ENCODE results near the gene C18orf63.

DNA sequence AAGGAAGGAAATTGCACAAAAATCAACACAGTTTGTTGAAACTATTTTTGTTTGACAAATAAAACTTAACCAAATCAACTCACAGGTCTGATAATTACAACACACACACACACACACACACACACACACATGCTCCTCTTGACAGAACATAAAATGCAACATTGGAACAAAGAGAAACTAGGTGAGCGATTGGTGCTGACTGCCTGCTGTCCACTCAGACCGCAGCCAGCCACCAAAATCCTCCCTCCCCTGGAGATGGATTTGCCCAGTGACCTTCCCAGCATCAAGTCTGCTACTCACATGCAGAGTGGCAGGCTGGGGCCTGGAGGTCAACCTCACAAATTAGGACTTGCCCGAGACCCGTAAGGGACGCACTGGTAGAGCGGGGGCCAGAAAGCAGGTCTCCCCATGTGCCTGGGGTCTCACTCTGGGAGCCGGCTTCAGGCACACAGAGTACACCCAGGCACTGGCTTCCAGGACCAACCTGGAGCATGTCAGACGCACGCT is 80.1 kb downstream of the C18orf63 start:
- TF ChIP-seq, protein P1, sequence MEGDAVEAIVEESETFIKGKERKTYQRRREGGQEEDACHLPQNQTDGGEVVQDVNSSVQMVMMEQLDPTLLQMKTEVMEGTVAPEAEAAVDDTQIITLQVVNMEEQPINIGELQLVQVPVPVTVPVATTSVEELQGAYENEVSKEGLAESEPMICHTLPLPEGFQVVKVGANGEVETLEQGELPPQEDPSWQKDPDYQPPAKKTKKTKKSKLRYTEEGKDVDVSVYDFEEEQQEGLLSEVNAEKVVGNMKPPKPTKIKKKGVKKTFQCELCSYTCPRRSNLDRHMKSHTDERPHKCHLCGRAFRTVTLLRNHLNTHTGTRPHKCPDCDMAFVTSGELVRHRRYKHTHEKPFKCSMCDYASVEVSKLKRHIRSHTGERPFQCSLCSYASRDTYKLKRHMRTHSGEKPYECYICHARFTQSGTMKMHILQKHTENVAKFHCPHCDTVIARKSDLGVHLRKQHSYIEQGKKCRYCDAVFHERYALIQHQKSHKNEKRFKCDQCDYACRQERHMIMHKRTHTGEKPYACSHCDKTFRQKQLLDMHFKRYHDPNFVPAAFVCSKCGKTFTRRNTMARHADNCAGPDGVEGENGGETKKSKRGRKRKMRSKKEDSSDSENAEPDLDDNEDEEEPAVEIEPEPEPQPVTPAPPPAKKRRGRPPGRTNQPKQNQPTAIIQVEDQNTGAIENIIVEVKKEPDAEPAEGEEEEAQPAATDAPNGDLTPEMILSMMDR (conservative IDR thresholded peaks at IDR 0.05; ENCODE audit: low read depth in 2 of 2): no peak
- no peak for TF ChIP-seq POLR2AphosphoS5 (IDR thresholded peaks at IDR 0.05; ENCODE audit: low read depth)
- TF ChIP-seq NANOG (IDR thresholded peaks at IDR 0.05; ENCODE audit: borderline replicate concordance): no peak
- TF ChIP-seq EZH2 (IDR thresholded peaks at IDR 0.05; ENCODE audit: low read depth, unreplicated experiment): no peak
- no peak for TF ChIP-seq EZH2phosphoT487 (IDR thresholded peaks at IDR 0.05; ENCODE audit: unreplicated experiment)
